Measurements from ENCODE around the gene FBN1.

Gene FBN1

GRCh38 chr15:48580736-48581135 is 64.8 kb downstream of the FBN1 start:
- DNase-seq (ENCODE audit: low read depth in 1 of 2, low spot score in 1 of 2): no peak
- in situ Hi-C loops (cut with HindIII; ENCODE audit: low pct_unique_long_range_greater_than_20kb, low sequenced_read_pairs): no loop called here
- no peak for TF ChIP-seq JUND (IDR thresholded peaks at IDR 0.05; ENCODE audit: low read depth)

- no peak for TF ChIP-seq JUND (IDR thresholded peaks at IDR 0.05; ENCODE audit: low read depth)
- in situ Hi-C loops (cut with HindIII; ENCODE audit: low pct_unique_long_range_greater_than_20kb, low sequenced_read_pairs): no loop called here
- no peak for DNase-seq (ENCODE audit: low read depth in 1 of 2, low spot score in 1 of 2)
Measured at GRCh38 chr15:48579945-48580671, 65.4 kb downstream of the FBN1 start.

- TF ChIP-seq JUND (IDR thresholded peaks at IDR 0.05; ENCODE audit: low read depth): no peak
- no peak for DNase-seq (ENCODE audit: low read depth in 1 of 2, low spot score in 1 of 2)
- in situ Hi-C loops (cut with HindIII; ENCODE audit: low pct_unique_long_range_greater_than_20kb, low sequenced_read_pairs): no loop called here
Measured at GRCh38 chr15:48578965-48579364, 66.5 kb downstream of the FBN1 start.

GRCh38 chr15:48577469-48577868 is 68.0 kb downstream of the FBN1 start:
- TF ChIP-seq JUND (IDR thresholded peaks at IDR 0.05; ENCODE audit: low read depth): no peak
- DNase-seq (ENCODE audit: low read depth in 1 of 2, low spot score in 1 of 2): no peak
- in situ Hi-C loops (cut with HindIII; ENCODE audit: low pct_unique_long_range_greater_than_20kb, low sequenced_read_pairs): no loop called here

GRCh38 chr15:48574187-48574586 is 71.3 kb downstream of the FBN1 start:
- in situ Hi-C loops (cut with HindIII; ENCODE audit: low pct_unique_long_range_greater_than_20kb, low sequenced_read_pairs): no loop called here
- DNase-seq (ENCODE audit: low read depth in 1 of 2, low spot score in 1 of 2): no peak
- no peak for TF ChIP-seq JUND (IDR thresholded peaks at IDR 0.05; ENCODE audit: low read depth)

- in situ Hi-C loops (cut with HindIII; ENCODE audit: low pct_unique_long_range_greater_than_20kb, low sequenced_read_pairs): no loop called here
- TF ChIP-seq JUND (IDR thresholded peaks at IDR 0.05; ENCODE audit: low read depth): no peak
- no peak for DNase-seq (ENCODE audit: low read depth in 1 of 2, low spot score in 1 of 2)
Measured at GRCh38 chr15:48573780-48574179, 71.7 kb downstream of the FBN1 start.

GRCh38 chr15:48572823-48573222 is 72.7 kb downstream of the FBN1 start:
- DNase-seq (ENCODE audit: low read depth in 1 of 2, low spot score in 1 of 2): no peak
- no peak for TF ChIP-seq JUND (IDR thresholded peaks at IDR 0.05; ENCODE audit: low read depth)
- in situ Hi-C loops (cut with HindIII; ENCODE audit: low pct_unique_long_range_greater_than_20kb, low sequenced_read_pairs): no loop called here

- in situ Hi-C loops (cut with HindIII; ENCODE audit: low pct_unique_long_range_greater_than_20kb, low sequenced_read_pairs): no loop called here
- TF ChIP-seq JUND (IDR thresholded peaks at IDR 0.05; ENCODE audit: low read depth): no peak
- DNase-seq (ENCODE audit: low read depth in 1 of 2, low spot score in 1 of 2): no peak
Measured at GRCh38 chr15:48571510-48571909, 74.0 kb downstream of the FBN1 start.

GRCh38 chr15:48570822-48571221 is 74.7 kb downstream of the FBN1 start:
- DNase-seq (ENCODE audit: low read depth in 1 of 2, low spot score in 1 of 2): no peak
- in situ Hi-C loops (cut with HindIII; ENCODE audit: low pct_unique_long_range_greater_than_20kb, low sequenced_read_pairs): no loop called here
- no peak for TF ChIP-seq JUND (IDR thresholded peaks at IDR 0.05; ENCODE audit: low read depth)

- in situ Hi-C loops (cut with HindIII; ENCODE audit: low pct_unique_long_range_greater_than_20kb, low sequenced_read_pairs): no loop called here
- DNase-seq (ENCODE audit: low read depth in 1 of 2, low spot score in 1 of 2): no peak
- TF ChIP-seq JUND (IDR thresholded peaks at IDR 0.05; ENCODE audit: low read depth): no peak
Measured at GRCh38 chr15:48569591-48570302, 75.8 kb downstream of the FBN1 start.

GRCh38 chr15:48566668-48567067 is 78.8 kb downstream of the FBN1 start:
- no peak for TF ChIP-seq JUND (IDR thresholded peaks at IDR 0.05; ENCODE audit: low read depth)
- in situ Hi-C loops (cut with HindIII; ENCODE audit: low pct_unique_long_range_greater_than_20kb, low sequenced_read_pairs): no loop called here
- no peak for DNase-seq (ENCODE audit: low read depth in 1 of 2, low spot score in 1 of 2)

GRCh38 chr15:48565560-48566482 is 79.7 kb downstream of the FBN1 start:
- DNase-seq (ENCODE audit: low read depth in 1 of 2, low spot score in 1 of 2): no peak
- no peak for TF ChIP-seq JUND (IDR thresholded peaks at IDR 0.05; ENCODE audit: low read depth)
- in situ Hi-C loops (cut with HindIII; ENCODE audit: low pct_unique_long_range_greater_than_20kb, low sequenced_read_pairs): no loop called here

GRCh38 chr15:48564690-48565089 is 80.8 kb downstream of the FBN1 start:
- in situ Hi-C loops (cut with HindIII; ENCODE audit: low pct_unique_long_range_greater_than_20kb, low sequenced_read_pairs): no loop called here
- TF ChIP-seq JUND (IDR thresholded peaks at IDR 0.05; ENCODE audit: low read depth): no peak
- no peak for DNase-seq (ENCODE audit: low read depth in 1 of 2, low spot score in 1 of 2)
